Uterus (tissue), 4 donors: Measurements from ENCODE around the gene TXLNG. TPM values are rescaled to one million over a fixed set of nuclear protein-coding genes. Genes with fewer than 3 reads are reported as not detected.

ENCODE experiments used
- DNase-seq, 2 donors: peaks; one replicate each; pipeline ENCODE4 v3.0.0-alpha.2; 2019 to 2020
- H3K27ac ChIP-seq, 2 donors: fragments of 200-600 bp; sonication (generic); 1 replicate in 1 of 2; 2 replicates in 1 of 2; pipeline ENCODE4 v1.5.1; 2016 to 2018
- H3K27me3 ChIP-seq, 2 donors: fragments of 200-600 bp; sonication (generic); one replicate each; pipeline ENCODE4 v1.5.1; 2018 to 2019; ENCODE audit warnings: control low read depth in 1 of 2
- H3K36me3 ChIP-seq, 2 donors: fragments of 200-600 bp; sonication (generic); one replicate each; pipeline ENCODE4 v1.5.1; 2019; ENCODE audit warnings: control low read depth in 1 of 2
- H3K4me1 ChIP-seq, 2 donors: fragments of 200-600 bp; sonication (generic); one replicate each; pipeline ENCODE4 v1.5.1; 2018 to 2019; ENCODE audit warnings: control low read depth in 1 of 2
- H3K4me3 ChIP-seq, 2 donors: fragments of 200-600 bp; sonication (generic); 1 replicate in 1 of 2; 2 replicates in 1 of 2; pipeline ENCODE4 v1.5.1; 2018 to 2019; ENCODE audit warnings: mild to moderate bottlenecking in 1 of 2
- H3K9me3 ChIP-seq, 2 donors: fragments of 200-600 bp; sonication (generic); one replicate each; pipeline ENCODE4 v1.5.1; 2019; ENCODE audit warnings: control low read depth in 1 of 2
- CTCF ChIP-seq, 4 experiments: fragments of 200-600 bp in 2 of 4; fragments of 450-650 bp in 2 of 4; sonication (generic) in 2 of 4; IDR thresholded peaks; one replicate each; pipeline ENCODE4 v1.5.1; 2016 to 2019; ENCODE audit warnings: antibody characterized with exemption in 4 of 4, mild to moderate bottlenecking in 2 of 4, moderate library complexity in 1 of 4
- POLR2A ChIP-seq, 2 donors: fragments of 450-650 bp; IDR thresholded peaks; one replicate each; pipeline ENCODE4 v1.6.1; 2016; ENCODE audit warnings: antibody characterized with exemption in 2 of 2, mild to moderate bottlenecking in 1 of 2, moderate library complexity in 1 of 2
- intact Hi-C: fragments of 100-400 bp; cut with DNase I; formaldehyde crosslinking; loops from one replicate; pipeline ENCODE4 v1.15.1; 2023; ENCODE audit warnings: low total_unique reads
- small RNA-seq: library from RNA; depleted of rRNA; stranded (forward); fragments of <200 nt; gene quantifications from one replicate; pipeline ENCODE3, GENCODE V24; 2016
- total RNA-seq, 4 donors: library from RNA; depleted of rRNA in 3 of 4; stranded (reverse); fragments of >200 nt in 3 of 4; gene quantifications; one replicate each; pipeline versions ENCODE4 v1.1.0 to v1.2.4, GENCODE V29; 2014 to 2023
- donor health status: DM: yes; HTN: yes; CAD: no.

The TXLNG gene
- total RNA-seq, 4 donors from 2014 or later: 11.8 to 18.9 (median 13.1) TPM

DNA sequence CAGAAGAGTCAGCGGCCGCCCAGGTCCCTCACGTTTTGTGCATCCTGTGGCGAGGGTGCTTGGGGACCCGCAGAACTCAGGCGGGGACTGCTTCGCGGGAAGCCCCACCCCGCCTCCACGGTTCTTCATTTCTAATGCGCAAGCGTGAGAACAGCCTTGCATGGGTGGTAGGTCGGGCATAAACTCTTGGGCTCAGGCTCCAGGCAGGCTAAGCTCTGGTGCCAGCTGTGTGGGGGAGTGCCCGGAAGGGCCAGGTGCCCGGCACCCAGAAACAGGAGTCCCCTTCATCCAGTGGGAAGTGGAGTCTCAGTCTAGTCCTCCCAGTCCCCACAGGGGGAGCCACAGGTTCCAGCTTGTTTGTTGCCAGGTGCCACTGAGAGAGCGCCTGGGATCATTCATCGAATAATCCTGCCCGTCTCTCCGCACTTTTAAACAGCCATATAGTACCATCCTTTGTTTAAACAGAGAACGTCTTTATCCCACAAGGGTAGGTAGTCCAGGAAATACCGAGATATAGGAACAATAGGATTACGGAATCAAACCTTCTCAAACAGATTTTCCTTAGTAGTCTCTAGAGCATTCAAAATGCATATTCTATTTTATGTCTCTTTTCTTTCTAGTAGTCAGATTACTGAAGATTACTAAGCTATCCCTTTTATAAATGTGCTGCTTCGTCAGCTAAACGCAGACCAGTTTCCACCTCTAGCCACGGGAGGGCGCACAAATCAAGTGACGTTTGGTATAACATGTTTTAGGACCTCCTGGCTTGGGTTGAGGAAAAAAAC, 96.6 kb downstream of the TXLNG start:
- Histone ChIP-seq H3K27ac (peak overlapping the region; percentile 51 to 68), H3K9me3 (no peaks in the 10 kb centered on the region), H3K27me3 (no peaks in the 10 kb centered on the region), H3K36me3 (no peaks in the 10 kb centered on the region), H3K4me1 (no peaks in the 10 kb centered on the region), H3K4me3 (peak overlapping the region; percentile 29 to 35)
- TF ChIP-seq CTCF (IDR thresholded peaks at IDR 0.05) (peak; percentile 40 to 60 (median 52)), POLR2A (IDR thresholded peaks at IDR 0.05) (no peak)
- peak; percentile 68 to 69 for DNase-seq
- intact Hi-C loops: no loop called here

DNA sequence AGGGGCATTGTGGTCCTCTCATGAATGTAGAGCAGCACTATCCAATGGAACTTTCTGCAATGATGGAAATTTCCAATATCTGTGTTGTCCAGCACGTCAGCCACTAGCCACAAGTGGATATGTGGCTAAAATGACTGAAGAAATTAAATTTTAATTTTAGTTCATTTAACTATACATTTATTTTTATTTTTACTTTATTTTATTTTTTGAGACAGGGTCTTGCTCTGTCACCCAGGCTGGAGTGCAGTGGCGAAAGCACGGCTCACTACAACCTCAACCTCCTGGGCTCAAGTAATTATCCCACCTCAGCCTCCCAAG, 97.2 kb downstream of the TXLNG start:
- intact Hi-C loops: no loop called here
- Histone ChIP-seq H3K27me3 (no peaks in the 10 kb centered on the region), H3K4me1 (no peaks in the 10 kb centered on the region), H3K36me3 (no peaks in the 10 kb centered on the region), H3K4me3 (no peak overlapping the region), H3K27ac (peak overlapping the region in 1 of 2 donors; percentile 68), H3K9me3 (no peaks in the 10 kb centered on the region)
- TF ChIP-seq CTCF (IDR thresholded peaks at IDR 0.05) (no peak), POLR2A (IDR thresholded peaks at IDR 0.05) (no peak)
- no peak for DNase-seq

GRCh38 chrX:16885628-16886027, 99.4 kb downstream of the TXLNG start:
- no peaks in the 10 kb centered on the region for H3K4me1 ChIP-seq
- TF ChIP-seq POLR2A (IDR thresholded peaks at IDR 0.05): no peak
- TF ChIP-seq CTCF (IDR thresholded peaks at IDR 0.05): no peak
- intact Hi-C loops: no loop called here
- H3K27ac ChIP-seq: no peak overlapping the region
- H3K4me3 ChIP-seq: no peak overlapping the region
- H3K9me3 ChIP-seq: no peaks in the 10 kb centered on the region
- no peaks in the 10 kb centered on the region for H3K36me3 ChIP-seq
- H3K27me3 ChIP-seq: no peaks in the 10 kb centered on the region
- no peak for DNase-seq

GRCh38 chrX:16892504-16893362, 106.5 kb downstream of the TXLNG start:
- Histone ChIP-seq H3K36me3 (no peaks in the 10 kb centered on the region), H3K27ac (no peak overlapping the region), H3K27me3 (no peaks in the 10 kb centered on the region), H3K4me1 (no peaks in the 10 kb centered on the region), H3K9me3 (no peaks in the 10 kb centered on the region), H3K4me3 (no peak overlapping the region)
- peak; percentile 67 to 83 (median 78) for TF ChIP-seq CTCF (IDR thresholded peaks at IDR 0.05)
- TF ChIP-seq POLR2A (IDR thresholded peaks at IDR 0.05): no peak
- intact Hi-C loops: no loop called here
- peak; percentile 54 to 75 for DNase-seq

Small RNAs within 50 kb of the gene (small RNA-seq; reads per million reads assigned to genes)
- not detected for gene RNU4-6P
- gene RNU7-56P: not detected
- not detected for gene RPL12P49

Other genes starting within 250 kb of the TXLNG start
- not detected for gene S100G, start 136.3 kb upstream of the TXLNG start, total RNA-seq
- 10 to 100 TPM in 2 of 4 donors, 1 to 10 TPM in 2; 7.1 to 48.9 (median 14.8) TPM for gene CTPS2, start 73.8 kb upstream of the TXLNG start, total RNA-seq
- gene SYAP1, start 66.9 kb upstream of the TXLNG start, total RNA-seq: 10 to 100 TPM; 14.9 to 31.2 (median 19.3) TPM
- 100 to 1,000 TPM in 3 of 4 donors, 10 to 100 TPM in 1; 60.0 to 154 (median 125) TPM for gene RBBP7, start 83.9 kb downstream of the TXLNG start, total RNA-seq
- 10 to 100 TPM; 18.2 to 68.4 (median 20.2) TPM for gene REPS2, start 160.2 kb downstream of the TXLNG start, total RNA-seq